IgD-negative memory B cell (primary cell): ENCODE results near the gene ZC3H15. TPM values are rescaled to one million over a fixed set of nuclear protein-coding genes. Genes with fewer than 3 reads are reported as not detected.
A peak's percentile ranks its signal among the peaks of the same experiment; 100 is the strongest.
"Not testable (repeated sequence)": the region's sequence is repeated elsewhere in the genome, so short reads cannot be mapped to it uniquely, and the experiment has no call there.

ENCODE experiments used
- H3K27ac Mint-ChIP-seq, 3 donors: one replicate each; pipeline ENCODE4 v1.8.0; 2020 to 2022; ENCODE audit warnings: mild to moderate bottlenecking in 3 of 3, mixed read lengths in 3 of 3, moderate library complexity in 1 of 3
- H3K27me3 Mint-ChIP-seq: one replicate; pipeline ENCODE4 v1.8.0; 2021; ENCODE audit warnings: mixed read lengths
- H3K36me3 Mint-ChIP-seq: one replicate; pipeline ENCODE4 v1.8.0; 2020; ENCODE audit warnings: mild to moderate bottlenecking, mixed read lengths
- H3K4me1 Mint-ChIP-seq, 3 donors: one replicate each; pipeline ENCODE4 v1.8.0; 2020 to 2022; ENCODE audit warnings: mixed read lengths in 3 of 3, mild to moderate bottlenecking in 1 of 3
- H3K4me3 Mint-ChIP-seq, 4 donors: one replicate each; pipeline ENCODE4 v1.8.0; 2020 to 2022; ENCODE audit warnings: mild to moderate bottlenecking in 4 of 4, mixed read lengths in 4 of 4, moderate library complexity in 3 of 4
- H3K9me3 Mint-ChIP-seq, 3 donors: one replicate each; pipeline ENCODE4 v1.8.0; 2020 to 2021; ENCODE audit warnings: mixed read lengths in 3 of 3, mild to moderate bottlenecking in 1 of 3
- polyA plus RNA-seq: library from polyadenylated mRNA; unstranded; fragments of 300-500 nt; fragmentation: Illumina TruSeq; gene quantifications from one replicate; pipeline ENCODE4 v1.2.3, GENCODE V29; 2021

Gene ZC3H15
- polyA plus RNA-seq, 1 donor from 2014 or later = 64.9 TPM

DNA sequence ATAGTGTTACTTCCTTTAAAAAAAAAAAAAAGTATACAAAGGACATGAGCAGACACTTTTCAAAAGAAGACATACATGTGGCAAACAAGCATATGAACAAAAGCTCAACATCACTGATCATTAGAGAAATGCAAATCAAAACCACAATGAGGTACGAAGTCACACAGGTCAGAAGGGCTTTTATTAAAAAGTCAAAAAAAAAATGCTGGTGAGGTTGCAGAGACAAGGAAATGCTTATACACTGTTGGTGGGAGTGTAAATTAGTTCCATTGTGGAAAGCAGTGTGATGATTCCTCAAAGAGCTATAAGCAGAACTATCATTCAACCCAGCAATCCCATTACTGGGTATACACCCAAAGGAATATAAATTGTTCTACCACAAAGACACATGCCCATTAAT is 11.8 kb upstream of the ZC3H15 start:
- not testable (repeated sequence) for H3K4me3 Mint-ChIP-seq, H3K9me3 Mint-ChIP-seq, H3K27ac Mint-ChIP-seq, H3K27me3 Mint-ChIP-seq, H3K36me3 Mint-ChIP-seq
- H3K4me1 Mint-ChIP-seq = peaks cover 2 to 16% (median 8%) of the 10 kb centered on the region in 3 donors

DNA sequence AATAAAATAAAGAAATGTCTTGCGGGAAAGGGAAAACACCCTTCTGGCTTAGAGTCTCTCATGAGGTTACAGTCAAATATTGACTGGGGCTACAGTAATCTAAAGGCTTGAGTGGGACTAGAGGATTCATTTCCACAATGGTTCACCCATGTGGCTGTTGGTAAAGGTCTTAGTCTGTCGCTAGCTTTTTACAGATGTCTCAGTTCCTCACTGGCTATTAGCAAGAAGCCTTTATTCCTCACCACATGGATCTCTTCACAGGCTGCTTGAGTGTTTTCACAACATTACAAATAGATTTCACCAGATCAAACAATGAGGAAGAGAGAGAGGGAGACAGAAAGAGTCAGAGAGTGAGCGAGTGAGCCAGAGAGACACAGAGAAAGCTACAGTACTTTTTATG is 8.3 kb upstream of the ZC3H15 start:
- Mint-ChIP-seq H3K4me3 (no peak overlapping the region), H3K36me3 (peaks cover 7% of the 10 kb centered on the region), H3K27ac (no peak overlapping the region), H3K9me3 (peaks cover 0 to 2% (median 0%) of the 10 kb centered on the region in 3 donors), H3K4me1 (peaks cover 4 to 14% (median 10%) of the 10 kb centered on the region in 3 donors), H3K27me3 (no peaks in the 10 kb centered on the region)

DNA sequence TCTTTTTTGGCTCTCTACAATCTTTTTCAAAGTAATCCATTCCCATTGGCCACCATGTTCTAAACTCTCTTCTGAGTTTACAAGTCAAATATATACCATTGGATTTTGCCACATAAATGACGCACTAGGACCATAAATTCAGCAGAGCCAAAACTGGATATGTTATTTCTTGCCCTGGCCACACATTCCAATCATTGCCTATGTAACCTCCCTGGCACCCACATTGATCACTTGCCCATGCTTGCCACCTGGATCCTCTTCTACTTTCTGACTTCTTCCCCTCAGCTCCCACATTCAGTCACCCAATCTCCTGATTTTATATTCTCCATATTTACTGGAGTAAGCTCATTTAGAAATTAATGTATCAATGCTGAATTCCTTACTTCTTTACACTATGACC is 5.1 kb upstream of the ZC3H15 start:
- Mint-ChIP-seq H3K4me3 (no peak overlapping the region), H3K27ac (no peak overlapping the region), H3K9me3 (peaks cover 0 to 2% (median 0%) of the 10 kb centered on the region in 3 donors), H3K36me3 (peaks cover 5% of the 10 kb centered on the region), H3K27me3 (no peaks in the 10 kb centered on the region), H3K4me1 (peaks cover 14 to 18% (median 16%) of the 10 kb centered on the region in 3 donors)

DNA sequence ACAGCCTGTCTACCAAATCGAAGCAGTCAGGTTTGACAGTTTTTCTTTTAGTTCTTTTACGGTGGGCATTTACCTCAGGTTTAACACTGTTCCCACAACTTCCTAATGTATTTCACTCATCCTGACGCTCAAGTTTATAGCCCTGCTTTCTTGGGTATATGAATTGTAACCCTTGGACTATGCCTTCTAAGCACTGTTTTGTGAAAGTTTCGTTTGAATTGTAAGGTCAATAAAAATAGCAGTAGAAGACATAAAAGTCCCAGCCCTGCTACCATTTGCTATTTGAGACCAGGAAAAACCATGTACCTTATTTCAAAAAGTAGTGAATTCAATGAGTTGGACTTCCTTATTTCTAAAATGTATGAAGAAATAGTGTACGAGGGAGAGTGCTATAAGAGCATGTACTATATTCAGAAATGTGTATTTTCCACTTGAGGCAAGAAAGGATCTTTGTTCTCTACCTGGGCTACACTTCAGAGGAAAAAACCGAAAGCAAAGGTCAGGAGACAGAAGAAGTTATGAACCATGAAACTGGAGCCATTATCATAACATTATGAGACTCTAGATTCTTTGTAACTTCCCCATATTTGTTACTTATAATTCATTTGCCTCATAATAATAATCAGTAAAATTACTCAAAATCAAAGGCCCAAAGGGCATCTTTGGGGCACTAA is 1.9 kb upstream of the ZC3H15 start:
- H3K4me3 Mint-ChIP-seq = peak overlapping the region; percentile 1 to 96 (median 58)
- peaks cover 5% of the 10 kb centered on the region for H3K36me3 Mint-ChIP-seq
- no peaks in the 10 kb centered on the region for H3K27me3 Mint-ChIP-seq
- H3K4me1 Mint-ChIP-seq = peaks cover 29 to 40% (median 34%) of the 10 kb centered on the region in 3 donors
- H3K9me3 Mint-ChIP-seq = no peaks in the 10 kb centered on the region
- H3K27ac Mint-ChIP-seq = peak overlapping the region; percentile 24 to 99 (median 95)

DNA sequence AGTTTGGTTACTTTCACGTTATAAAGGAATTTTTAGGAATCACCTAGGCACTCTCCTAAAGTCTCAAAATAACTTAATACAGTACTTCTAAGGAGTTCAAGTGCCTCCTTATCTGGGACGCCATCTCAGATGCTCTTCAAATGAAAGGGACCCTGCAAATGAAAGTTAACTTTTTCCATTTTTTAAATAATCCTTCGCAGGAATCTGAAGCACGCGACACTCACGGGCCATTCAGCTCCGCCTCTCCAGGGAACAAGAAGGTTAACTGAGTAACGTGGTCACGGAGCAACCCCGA is 537 bp upstream of the ZC3H15 start:
- H3K4me3 Mint-ChIP-seq = peak overlapping the region; percentile 92 to 98 (median 96)
- H3K27me3 Mint-ChIP-seq = no peaks in the 10 kb centered on the region
- H3K36me3 Mint-ChIP-seq = peaks cover 3% of the 10 kb centered on the region
- peak overlapping the region; percentile 95 to 99 (median 99) for H3K27ac Mint-ChIP-seq
- H3K9me3 Mint-ChIP-seq = no peaks in the 10 kb centered on the region
- H3K4me1 Mint-ChIP-seq = peaks cover 39 to 48% (median 43%) of the 10 kb centered on the region in 3 donors

DNA sequence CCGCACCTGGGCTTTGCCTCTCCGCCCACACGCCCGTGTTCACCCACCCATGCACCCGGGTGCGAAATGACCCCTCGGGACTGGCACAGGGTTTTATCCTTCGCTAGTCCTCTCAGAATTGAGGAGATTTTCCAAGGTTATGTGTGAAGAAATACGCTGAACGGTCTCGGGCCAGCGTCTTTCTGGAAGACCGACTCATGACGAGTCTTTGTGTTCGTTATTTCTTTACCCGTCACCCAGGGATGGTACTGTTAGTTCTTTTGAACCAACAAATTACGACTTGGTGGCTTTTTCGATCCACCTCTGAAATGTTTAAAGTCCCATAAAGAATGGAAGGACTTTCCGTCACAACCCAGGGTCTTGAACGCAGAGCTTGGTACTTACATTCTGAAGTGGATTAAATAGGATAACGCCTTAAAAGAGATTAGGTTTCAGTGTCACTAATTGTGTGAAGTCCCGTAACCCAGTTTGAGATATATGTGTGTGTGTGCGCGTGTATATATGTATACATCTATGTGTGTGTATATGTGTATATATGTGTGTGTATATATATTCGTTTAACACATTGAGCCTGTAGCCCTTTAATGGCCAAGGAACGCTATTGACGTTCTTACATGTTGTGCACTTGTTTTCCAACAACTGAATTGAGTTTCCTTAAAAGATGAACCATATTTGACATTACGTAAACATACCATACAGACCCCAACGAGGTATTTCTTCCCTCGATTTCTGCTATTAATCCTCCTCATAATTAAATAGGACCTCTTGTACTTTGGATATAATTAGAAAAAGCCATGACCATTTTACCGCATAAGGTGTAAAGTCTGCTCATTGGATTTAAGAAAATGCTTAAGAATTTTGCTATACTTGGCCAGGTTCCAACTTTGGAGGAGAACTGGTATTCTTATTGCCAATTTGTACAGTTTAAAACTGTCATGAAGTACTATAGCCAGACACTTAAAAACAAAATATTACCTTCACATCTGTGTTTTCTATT is 889 bp downstream of the ZC3H15 start:
- peaks cover 52 to 60% (median 53%) of the 10 kb centered on the region in 3 donors for H3K4me1 Mint-ChIP-seq
- H3K36me3 Mint-ChIP-seq = no peaks in the 10 kb centered on the region
- H3K4me3 Mint-ChIP-seq = peak overlapping the region; percentile 92 to 98 (median 96)
- no peaks in the 10 kb centered on the region for H3K9me3 Mint-ChIP-seq
- no peaks in the 10 kb centered on the region for H3K27me3 Mint-ChIP-seq
- peak overlapping the region; percentile 95 to 99 (median 99) for H3K27ac Mint-ChIP-seq

DNA sequence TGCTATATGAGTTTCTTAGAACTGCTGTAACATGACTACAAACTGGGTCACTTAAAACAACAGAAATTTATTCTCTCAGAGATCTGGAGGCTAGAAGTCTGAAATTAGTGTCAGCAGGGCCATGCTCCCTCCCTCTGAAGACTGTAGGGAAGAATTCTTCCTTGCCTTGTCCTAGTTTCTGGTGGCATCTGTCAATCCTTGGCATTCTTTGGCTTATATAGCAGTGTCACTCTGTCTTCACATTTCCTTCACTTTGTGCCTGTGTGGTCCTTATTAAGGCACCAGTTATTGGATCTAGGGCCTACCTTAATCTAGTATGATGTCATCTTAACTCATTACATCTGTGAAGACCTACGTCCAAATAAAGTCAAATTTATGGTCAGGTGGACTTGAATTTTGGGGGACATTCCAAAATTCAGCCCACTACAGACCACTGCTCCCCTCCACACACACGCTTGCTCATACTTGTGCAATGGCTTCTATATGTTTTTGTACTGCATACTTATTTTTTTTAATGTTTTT is 7.6 kb downstream of the ZC3H15 start:
- Mint-ChIP-seq H3K4me1 (peaks cover 43 to 47% (median 43%) of the 10 kb centered on the region in 3 donors), H3K9me3 (no peaks in the 10 kb centered on the region), H3K36me3 (no peaks in the 10 kb centered on the region), H3K27ac (no peak overlapping the region), H3K27me3 (no peaks in the 10 kb centered on the region), H3K4me3 (no peak overlapping the region)

DNA sequence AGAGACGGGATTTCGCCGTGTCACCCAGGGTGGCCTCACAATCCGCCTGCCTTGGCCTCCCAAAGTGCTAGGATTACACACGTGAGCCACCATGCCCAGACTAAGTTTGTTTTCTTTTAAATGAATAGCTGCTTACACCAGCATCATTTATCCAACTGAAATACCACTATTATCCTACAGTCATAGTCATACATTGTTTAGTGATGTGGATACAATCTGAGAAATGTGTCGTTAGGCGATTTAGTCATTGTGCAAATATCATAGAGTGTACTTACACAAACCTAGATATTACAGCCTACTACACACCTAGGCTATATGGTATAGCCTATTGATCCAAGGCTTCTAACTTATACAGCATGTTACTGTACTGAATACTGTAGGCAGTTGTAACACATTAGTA is 10.3 kb downstream of the ZC3H15 start:
- Mint-ChIP-seq H3K36me3 (peaks cover 5% of the 10 kb centered on the region), H3K4me3 (no peak overlapping the region), H3K4me1 (peaks cover 24 to 34% (median 27%) of the 10 kb centered on the region in 3 donors), H3K9me3 (no peaks in the 10 kb centered on the region), H3K27ac (no peak overlapping the region), H3K27me3 (no peaks in the 10 kb centered on the region)

DNA sequence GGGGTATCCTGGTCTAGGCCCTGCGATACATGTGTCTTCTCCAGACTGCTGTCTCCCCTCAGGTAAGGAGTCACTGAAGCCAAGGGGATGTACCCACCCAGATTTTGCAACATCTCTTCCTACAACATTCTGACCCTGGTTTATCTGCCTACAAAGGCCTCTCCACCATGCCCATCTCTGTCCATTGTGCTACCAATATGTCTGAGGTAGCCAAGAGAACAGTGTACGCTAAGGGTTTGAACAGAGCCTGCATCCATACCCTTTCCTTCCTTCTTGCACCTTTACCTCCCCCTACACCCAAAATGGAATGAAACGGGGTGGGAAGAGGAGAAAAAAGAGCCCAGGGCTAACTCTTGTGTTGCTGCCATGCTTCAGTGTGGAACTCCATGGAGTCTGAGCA is 11.9 kb downstream of the ZC3H15 start:
- Mint-ChIP-seq H3K4me1 (peaks cover 11 to 21% (median 16%) of the 10 kb centered on the region in 3 donors), H3K4me3 (no peak overlapping the region), H3K27me3 (no peaks in the 10 kb centered on the region), H3K36me3 (peaks cover 5% of the 10 kb centered on the region), H3K9me3 (no peaks in the 10 kb centered on the region), H3K27ac (peak overlapping the region in 1 of 3 donors; percentile 15)

DNA sequence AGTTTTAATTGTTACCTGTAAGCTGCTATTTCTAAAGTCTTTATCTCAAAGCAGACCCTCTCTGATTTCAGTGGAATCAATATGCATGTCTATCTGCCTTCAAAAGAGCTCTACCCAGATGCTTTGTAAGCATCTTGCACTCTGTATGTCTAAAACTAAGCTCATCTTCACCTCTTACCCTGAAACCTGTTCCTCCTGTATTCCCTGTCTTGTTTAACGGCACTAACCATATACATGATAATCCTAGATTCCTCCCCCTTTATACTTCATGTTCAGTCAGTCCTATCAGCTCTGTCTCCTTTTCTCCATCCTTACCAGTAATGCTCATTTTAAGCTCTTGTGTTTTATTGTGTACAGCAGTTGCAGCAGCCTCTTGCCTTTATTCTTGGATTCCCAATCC is 12.8 kb downstream of the ZC3H15 start:
- Mint-ChIP-seq H3K36me3 (peaks cover 5% of the 10 kb centered on the region), H3K4me3 (no peak overlapping the region), H3K27me3 (no peaks in the 10 kb centered on the region), H3K9me3 (no peaks in the 10 kb centered on the region), H3K4me1 (peaks cover 5 to 15% (median 14%) of the 10 kb centered on the region in 3 donors), H3K27ac (peak overlapping the region in 1 of 3 donors; percentile 34)

DNA sequence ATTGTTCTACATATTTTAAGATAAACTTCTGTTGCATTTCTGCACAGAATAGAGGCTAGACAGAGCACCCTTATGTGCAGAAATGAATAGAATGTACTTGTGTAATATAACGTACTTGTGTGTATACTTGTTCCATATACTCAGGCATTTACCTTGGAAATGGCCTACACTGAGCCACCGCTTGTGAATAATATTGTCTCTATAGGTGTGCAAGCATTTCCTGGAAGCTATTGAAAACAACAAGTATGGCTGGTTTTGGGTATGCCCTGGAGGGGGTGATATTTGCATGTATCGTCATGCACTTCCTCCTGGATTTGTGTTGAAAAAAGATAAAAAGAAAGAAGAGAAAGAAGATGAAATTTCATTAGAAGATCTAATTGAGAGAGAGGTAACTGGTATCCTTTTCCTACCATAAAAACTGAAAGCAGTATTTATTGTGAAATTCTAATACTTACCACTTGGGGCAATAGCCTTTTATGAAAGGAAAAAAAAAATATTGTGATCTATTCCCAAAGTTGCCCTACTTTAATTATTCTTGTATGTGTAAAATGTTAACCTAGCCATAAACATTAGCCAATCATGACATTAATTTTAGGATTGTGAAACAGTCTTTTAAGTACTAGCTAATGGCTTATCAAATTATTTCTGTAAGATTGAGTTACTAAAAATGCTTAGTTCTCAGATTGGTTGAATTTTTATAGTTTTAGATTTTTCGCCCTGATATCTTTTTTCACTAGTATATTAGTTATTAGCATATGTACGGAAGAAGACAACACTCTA is 18.0 kb downstream of the ZC3H15 start:
- H3K9me3 Mint-ChIP-seq = no peaks in the 10 kb centered on the region
- no peaks in the 10 kb centered on the region for H3K27me3 Mint-ChIP-seq
- H3K36me3 Mint-ChIP-seq = peaks cover 11% of the 10 kb centered on the region
- peaks cover 2 to 9% (median 6%) of the 10 kb centered on the region in 3 donors for H3K4me1 Mint-ChIP-seq
- peak overlapping the region in 1 of 3 donors; percentile 79 for H3K27ac Mint-ChIP-seq
- H3K4me3 Mint-ChIP-seq = peak overlapping the region in 1 of 4 donors; percentile 22

DNA sequence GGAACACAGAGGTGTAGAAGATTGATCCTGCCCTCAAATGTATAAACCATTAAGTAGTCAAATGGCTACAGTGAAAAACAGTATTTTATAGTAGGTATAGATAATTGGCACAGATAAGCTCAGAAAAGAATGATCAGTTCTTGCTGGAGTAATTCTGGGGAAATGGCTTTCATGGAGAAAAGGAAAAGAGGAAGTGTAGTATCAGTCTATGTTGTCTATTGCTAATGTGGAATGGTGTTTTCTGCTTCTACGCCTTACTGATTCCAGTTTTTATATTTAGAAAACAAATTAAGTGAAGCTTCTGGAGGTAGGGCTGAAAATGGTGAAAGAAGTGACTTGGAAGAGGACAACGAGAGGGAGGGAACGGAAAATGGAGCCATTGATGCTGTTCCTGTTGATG is 22.2 kb downstream of the ZC3H15 start:
- H3K4me1 Mint-ChIP-seq = peaks cover 2 to 6% (median 3%) of the 10 kb centered on the region in 3 donors
- H3K27me3 Mint-ChIP-seq = no peaks in the 10 kb centered on the region
- H3K9me3 Mint-ChIP-seq = no peaks in the 10 kb centered on the region
- H3K4me3 Mint-ChIP-seq = no peak overlapping the region
- peak overlapping the region in 1 of 3 donors; percentile 46 for H3K27ac Mint-ChIP-seq
- peaks cover 6% of the 10 kb centered on the region for H3K36me3 Mint-ChIP-seq

DNA sequence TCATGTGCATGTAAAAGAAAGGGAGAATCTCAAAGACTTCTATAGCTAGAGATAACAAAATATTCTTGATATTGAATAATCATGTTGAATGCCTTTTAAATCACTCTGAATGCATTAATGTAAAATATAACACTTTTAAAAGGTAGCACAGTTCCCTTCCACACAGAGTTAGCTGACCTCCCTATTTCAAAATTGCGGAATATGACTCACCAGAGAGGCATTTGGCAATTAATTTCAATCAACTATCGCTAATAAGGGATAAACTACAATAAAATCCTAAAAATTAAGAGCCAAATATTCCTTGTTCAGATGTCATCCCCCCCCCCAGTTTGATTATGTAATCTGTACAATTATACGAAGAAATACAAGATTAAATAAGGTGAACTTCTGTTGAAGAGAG is 29.3 kb downstream of the ZC3H15 start:
- H3K4me1 Mint-ChIP-seq = peaks cover 0 to 4% (median 0%) of the 10 kb centered on the region in 3 donors
- H3K9me3 Mint-ChIP-seq = no peaks in the 10 kb centered on the region
- H3K27me3 Mint-ChIP-seq = no peaks in the 10 kb centered on the region
- no peak overlapping the region for H3K27ac Mint-ChIP-seq
- no peak overlapping the region for H3K4me3 Mint-ChIP-seq
- H3K36me3 Mint-ChIP-seq = peaks cover 15% of the 10 kb centered on the region

DNA sequence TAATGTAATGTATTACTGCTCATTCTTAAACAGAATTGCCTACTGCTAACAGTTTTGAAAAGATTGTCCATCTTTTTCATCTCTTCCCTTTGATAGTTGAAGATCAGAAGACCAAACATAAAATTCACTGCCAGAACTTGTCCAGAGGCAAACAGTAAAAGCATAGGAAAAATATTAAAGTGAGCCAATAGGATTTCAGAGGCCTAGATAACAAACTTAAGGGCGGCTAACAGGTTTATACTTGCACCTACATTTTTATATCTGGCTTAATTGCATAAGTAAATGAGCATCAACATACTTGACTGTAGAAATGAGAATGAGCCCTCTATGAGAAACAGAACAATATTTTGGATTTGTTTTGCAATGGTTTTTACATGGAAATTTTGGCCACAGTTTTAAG is 30.3 kb downstream of the ZC3H15 start:
- Mint-ChIP-seq H3K9me3 (no peaks in the 10 kb centered on the region), H3K36me3 (peaks cover 17% of the 10 kb centered on the region), H3K4me1 (peaks cover 0 to 4% (median 0%) of the 10 kb centered on the region in 3 donors), H3K27me3 (no peaks in the 10 kb centered on the region), H3K4me3 (no peak overlapping the region), H3K27ac (no peak overlapping the region)
